ENCODE data around the gene VDAC2.
A peak's percentile ranks its signal among the peaks of the same experiment; 100 is the strongest.
"Not testable (repeated sequence)": the region's sequence is repeated elsewhere in the genome, so short reads cannot be mapped to it uniquely, and the experiment has no call there.

The VDAC2 gene

GRCh38 chr10:75176046-75176445 lies 34.5 kb upstream of the VDAC2 start:
- H3K4me3 ChIP-seq (ENCODE audit: low read depth, low read length): no peak overlapping the region
- no peak for TF ChIP-seq CTCF (IDR thresholded peaks at IDR 0.05; ENCODE audit: low read depth, low read length)

GRCh38 chr10:75176736-75177135 lies 33.9 kb upstream of the VDAC2 start:
- no peak for TF ChIP-seq CTCF (IDR thresholded peaks at IDR 0.05; ENCODE audit: low read depth, low read length)
- no peak overlapping the region for H3K4me3 ChIP-seq (ENCODE audit: low read depth, low read length)

GRCh38 chr10:75179657-75180177 lies 30.9 kb upstream of the VDAC2 start:
- TF ChIP-seq CTCF (IDR thresholded peaks at IDR 0.05; ENCODE audit: low read depth, low read length): no peak
- no peak overlapping the region for H3K4me3 ChIP-seq (ENCODE audit: low read depth, low read length)

- TF ChIP-seq CTCF (IDR thresholded peaks at IDR 0.05; ENCODE audit: low read depth, low read length): no peak
- no peak overlapping the region for H3K4me3 ChIP-seq (ENCODE audit: low read depth, low read length)
Observed at GRCh38 chr10:75180592-75180991, 30.0 kb upstream of the VDAC2 start.

DNA sequence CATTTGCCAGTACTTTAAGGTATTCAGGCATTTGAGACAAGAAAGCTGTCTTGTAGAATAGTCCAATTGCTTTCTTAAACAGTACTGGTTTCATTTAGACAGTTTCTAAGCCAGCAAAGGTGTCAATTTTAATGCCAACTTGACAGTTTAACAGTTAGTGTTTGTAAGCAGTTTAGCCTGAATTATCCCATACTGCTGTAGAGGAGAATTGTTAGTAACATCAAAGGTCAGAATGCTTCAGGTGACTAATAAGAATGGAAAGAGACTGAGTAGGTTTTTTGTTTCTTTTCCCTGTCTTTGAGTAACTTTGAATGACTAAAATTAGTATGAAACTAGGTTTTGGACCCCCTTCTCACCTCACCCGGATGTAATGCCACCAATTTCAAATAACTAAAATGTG lies 29.5 kb upstream of the VDAC2 start:
- no peak for TF ChIP-seq CTCF (IDR thresholded peaks at IDR 0.05; ENCODE audit: low read depth, low read length)
- no peak overlapping the region for H3K4me3 ChIP-seq (ENCODE audit: low read depth, low read length)

GRCh38 chr10:75186310-75186709 lies 24.3 kb upstream of the VDAC2 start:
- no peak for TF ChIP-seq CTCF (IDR thresholded peaks at IDR 0.05; ENCODE audit: low read depth, low read length)
- H3K4me3 ChIP-seq (ENCODE audit: low read depth, low read length): no peak overlapping the region

GRCh38 chr10:75187961-75188426 lies 22.6 kb upstream of the VDAC2 start:
- no peak overlapping the region for H3K4me3 ChIP-seq (ENCODE audit: low read depth, low read length)
- TF ChIP-seq CTCF (IDR thresholded peaks at IDR 0.05; ENCODE audit: low read depth, low read length): peak; percentile 73

DNA sequence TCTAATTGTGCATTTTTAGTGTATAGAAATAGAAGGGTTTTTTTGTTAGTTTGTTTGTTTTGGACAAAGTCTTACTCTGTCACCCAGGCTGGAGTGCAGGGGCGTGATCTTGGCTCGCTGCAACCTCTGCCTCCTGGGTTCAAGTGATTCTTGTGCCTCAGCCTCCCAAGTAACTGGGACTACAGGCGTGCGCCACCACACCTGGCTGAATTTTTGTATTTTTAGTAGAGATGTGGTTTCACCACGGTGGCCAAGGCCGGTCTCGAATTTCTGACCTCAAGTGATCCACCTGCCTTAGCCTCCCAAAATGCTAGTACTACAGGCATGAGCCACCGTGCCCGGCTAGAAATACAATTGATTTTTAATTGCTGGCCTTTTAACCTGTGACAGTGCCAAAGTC lies 22.1 kb upstream of the VDAC2 start:
- not testable (repeated sequence) for H3K4me3 ChIP-seq (ENCODE audit: low read depth, low read length)

Measured in WI38 (cell line).